HEK293 (cell line): ENCODE measurements around the gene SLC19A1.

Source experiments
- CTCF ChIA-PET: fragments of 350-600 bp; formaldehyde crosslinking; extraction: SDS; loops from one replicate; lab custom pipeline; 2021; ENCODE audit warnings: antibody characterized with exemption; lab: Yijun Ruan, JAX
- POLR2A ChIA-PET: fragments of 300-600 bp; formaldehyde crosslinking; extraction: SDS; loops from one replicate; lab custom pipeline; 2020; ENCODE audit warnings: antibody characterized with exemption, inconsistent platforms; lab: Yijun Ruan, JAX
- H3K27ac ChIP-seq: fragments of 200-500 bp; sonication (Bioruptor generic); 2 replicates; pipeline ENCODE4 v1.5.1; 2014; ENCODE audit warnings: low read depth, low read length, control low read depth, inconsistent platforms; ENCODE audit errors: extremely low read depth
- H3K36me3 ChIP-seq, 2 experiments: fragments of 200-500 bp in 1 of 2; sonication (Bioruptor generic) in 1 of 2; 1 replicate in 1 of 2; 2 replicates in 1 of 2; pipeline ENCODE4 v1.5.1; 2014 to 2017; ENCODE audit warnings: inconsistent platforms in 2 of 2, low read length in 2 of 2; ENCODE audit not compliant: control insufficient read depth in 2 of 2, insufficient read depth in 1 of 2
- H3K4me1 ChIP-seq: fragments of 200-500 bp; sonication (Bioruptor generic); 2 replicates; pipeline ENCODE4 v1.5.1; 2014; ENCODE audit warnings: mild to moderate bottlenecking, low read length, inconsistent platforms; ENCODE audit not compliant: control insufficient read depth, insufficient read depth
- H3K4me3 ChIP-seq: 2 replicates; pipeline ENCODE4 v1.5.1; 2011; ENCODE audit warnings: low read depth, mild to moderate bottlenecking, control low read depth, low read length, moderate library complexity
- H3K9me3 ChIP-seq: fragments of 200-500 bp; sonication (Bioruptor generic); 2 replicates; pipeline ENCODE4 v1.5.1; 2014; ENCODE audit warnings: low read depth, low read length, inconsistent platforms; ENCODE audit not compliant: control insufficient read depth, insufficient read depth
- FEZF1 ChIP-seq: fragments of 450-650 bp; formaldehyde crosslinking; IDR thresholded peaks from 2 replicates; pipeline ENCODE4 v1.5.1; 2016; ENCODE audit warnings: missing biosample characterization, missing genetic modification characterization
- SETDB1 ChIP-seq: IDR thresholded peaks from one replicate; pipeline ENCODE4 v1.6.1; 2017; ENCODE audit warnings: mild to moderate bottlenecking, low read length, moderate library complexity, mixed read lengths; ENCODE audit not compliant: insufficient read length
- ZBTB7A ChIP-seq: fragments of 450-650 bp; formaldehyde crosslinking; IDR thresholded peaks from 2 replicates; pipeline ENCODE4 v1.5.1; 2016; ENCODE audit warnings: low read depth, missing biosample characterization, missing genetic modification characterization
- ZFP3 ChIP-seq: fragments of 450-650 bp; formaldehyde crosslinking; IDR thresholded peaks from 2 replicates; pipeline ENCODE4 v1.5.1; 2016; ENCODE audit warnings: low read depth, missing biosample characterization, missing genetic modification characterization
- ZFP69B ChIP-seq: fragments of 450-650 bp; formaldehyde crosslinking; IDR thresholded peaks from 2 replicates; pipeline ENCODE4 v1.5.1; 2016; ENCODE audit warnings: missing biosample characterization, missing genetic modification characterization
- ZNF324 ChIP-seq: fragments of 450-650 bp; formaldehyde crosslinking; IDR thresholded peaks from 2 replicates; pipeline ENCODE4 v1.5.1; 2016; ENCODE audit warnings: missing biosample characterization, missing genetic modification characterization
- ZNF341 ChIP-seq: fragments of 450-650 bp; formaldehyde crosslinking; IDR thresholded peaks from 2 replicates; pipeline ENCODE4; 2016; ENCODE audit warnings: low read depth, missing biosample characterization, missing genetic modification characterization
- ZNF354C ChIP-seq: fragments of 450-650 bp; formaldehyde crosslinking; IDR thresholded peaks from 2 replicates; pipeline ENCODE4 v1.5.1; 2016; ENCODE audit warnings: missing biosample characterization, missing genetic modification characterization, low read depth, borderline replicate concordance
- ZNF423 ChIP-seq: fragments of 450-650 bp; formaldehyde crosslinking; IDR thresholded peaks from 2 replicates; pipeline ENCODE4 v1.5.1; 2016; ENCODE audit warnings: missing biosample characterization, missing genetic modification characterization
- ZNF473 ChIP-seq: fragments of 450-650 bp; formaldehyde crosslinking; IDR thresholded peaks from 2 replicates; pipeline ENCODE4 v1.5.1; 2017; ENCODE audit warnings: missing biosample characterization, missing genetic modification characterization
- ZNF571 ChIP-seq: fragments of 450-650 bp; formaldehyde crosslinking; IDR thresholded peaks from 2 replicates; pipeline ENCODE4 v1.5.0; 2017; ENCODE audit warnings: missing biosample characterization, missing genetic modification characterization
- ZNF654 ChIP-seq: fragments of 450-650 bp; formaldehyde crosslinking; IDR thresholded peaks from 2 replicates; pipeline ENCODE4 v1.5.1; 2016; ENCODE audit warnings: low read depth, missing biosample characterization, missing genetic modification characterization
- ZNF658 ChIP-seq: fragments of 450-650 bp; formaldehyde crosslinking; IDR thresholded peaks from 2 replicates; pipeline ENCODE4; 2016; ENCODE audit warnings: missing biosample characterization, missing genetic modification characterization
- ZNF664 ChIP-seq: fragments of 450-650 bp; formaldehyde crosslinking; IDR thresholded peaks from 2 replicates; pipeline ENCODE4 v1.5.1; 2016; ENCODE audit warnings: missing biosample characterization, missing genetic modification characterization
- TF ChIP-seq, protein P1 (sequence below): fragments of 450-650 bp; formaldehyde crosslinking; IDR thresholded peaks from 2 replicates; pipeline ENCODE4 v1.5.1; 2016; ENCODE audit warnings: missing biosample characterization, missing genetic modification characterization, borderline replicate concordance
- TF ChIP-seq, protein P2 (sequence below): fragments of 450-650 bp; formaldehyde crosslinking; IDR thresholded peaks from 2 replicates; pipeline ENCODE4 v1.5.1; 2016; ENCODE audit warnings: missing biosample characterization, missing genetic modification characterization
- TF ChIP-seq, protein P3 (sequence below): fragments of 450-650 bp; formaldehyde crosslinking; IDR thresholded peaks from 2 replicates; pipeline ENCODE4 v1.5.1; 2016; ENCODE audit warnings: missing biosample characterization, missing genetic modification characterization
- TF ChIP-seq, protein P4 (sequence below): fragments of 450-650 bp; formaldehyde crosslinking; IDR thresholded peaks from 2 replicates; pipeline ENCODE4 v1.5.1; 2016; ENCODE audit warnings: missing biosample characterization, missing genetic modification characterization
- TF ChIP-seq, protein P5 (sequence below): fragments of 450-650 bp; formaldehyde crosslinking; IDR thresholded peaks from 2 replicates; pipeline ENCODE4 v1.5.1; 2017; ENCODE audit warnings: missing biosample characterization, missing genetic modification characterization

The SLC19A1 gene

DNA sequence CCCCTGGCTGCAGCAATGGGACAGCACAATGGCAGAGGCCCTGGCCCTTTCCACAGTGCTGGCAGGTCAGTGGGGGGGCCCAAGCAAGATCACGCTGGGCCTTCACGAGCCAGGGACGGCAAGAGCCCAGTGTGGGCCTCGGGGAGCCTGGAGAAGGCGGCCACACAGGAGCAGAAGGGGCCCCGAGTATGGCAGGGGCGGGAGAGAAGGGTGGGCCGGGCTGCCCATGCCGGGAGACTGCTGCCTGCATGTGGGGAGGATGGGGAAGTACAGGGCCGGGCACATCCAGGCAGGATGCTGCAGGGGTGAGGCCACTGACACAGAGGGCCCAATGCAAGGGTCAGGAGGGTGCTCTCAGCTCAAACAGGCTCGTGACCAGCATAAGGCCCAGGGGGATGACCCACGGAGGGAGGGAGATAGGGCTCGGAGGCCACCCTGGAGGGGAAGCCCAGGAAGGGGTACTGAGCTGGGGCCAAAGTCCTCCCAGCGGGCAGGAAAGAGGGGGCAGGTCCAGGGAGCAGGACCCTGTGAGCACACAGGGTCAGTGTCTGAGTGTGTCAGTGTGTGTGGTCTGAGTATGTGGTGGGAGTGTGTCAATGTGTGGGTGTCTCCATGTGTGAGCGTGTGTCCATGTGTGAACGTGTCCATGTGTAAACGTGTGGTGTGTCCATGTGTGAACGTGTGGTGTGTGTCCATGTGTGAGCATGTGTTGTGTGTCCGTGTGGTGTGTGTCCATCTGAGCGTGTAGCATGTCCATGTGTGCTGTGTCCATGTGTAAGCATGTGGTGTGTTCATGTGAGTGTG, 13.1 kb downstream of the SLC19A1 start (continued):
- TF ChIP-seq, protein P1, sequence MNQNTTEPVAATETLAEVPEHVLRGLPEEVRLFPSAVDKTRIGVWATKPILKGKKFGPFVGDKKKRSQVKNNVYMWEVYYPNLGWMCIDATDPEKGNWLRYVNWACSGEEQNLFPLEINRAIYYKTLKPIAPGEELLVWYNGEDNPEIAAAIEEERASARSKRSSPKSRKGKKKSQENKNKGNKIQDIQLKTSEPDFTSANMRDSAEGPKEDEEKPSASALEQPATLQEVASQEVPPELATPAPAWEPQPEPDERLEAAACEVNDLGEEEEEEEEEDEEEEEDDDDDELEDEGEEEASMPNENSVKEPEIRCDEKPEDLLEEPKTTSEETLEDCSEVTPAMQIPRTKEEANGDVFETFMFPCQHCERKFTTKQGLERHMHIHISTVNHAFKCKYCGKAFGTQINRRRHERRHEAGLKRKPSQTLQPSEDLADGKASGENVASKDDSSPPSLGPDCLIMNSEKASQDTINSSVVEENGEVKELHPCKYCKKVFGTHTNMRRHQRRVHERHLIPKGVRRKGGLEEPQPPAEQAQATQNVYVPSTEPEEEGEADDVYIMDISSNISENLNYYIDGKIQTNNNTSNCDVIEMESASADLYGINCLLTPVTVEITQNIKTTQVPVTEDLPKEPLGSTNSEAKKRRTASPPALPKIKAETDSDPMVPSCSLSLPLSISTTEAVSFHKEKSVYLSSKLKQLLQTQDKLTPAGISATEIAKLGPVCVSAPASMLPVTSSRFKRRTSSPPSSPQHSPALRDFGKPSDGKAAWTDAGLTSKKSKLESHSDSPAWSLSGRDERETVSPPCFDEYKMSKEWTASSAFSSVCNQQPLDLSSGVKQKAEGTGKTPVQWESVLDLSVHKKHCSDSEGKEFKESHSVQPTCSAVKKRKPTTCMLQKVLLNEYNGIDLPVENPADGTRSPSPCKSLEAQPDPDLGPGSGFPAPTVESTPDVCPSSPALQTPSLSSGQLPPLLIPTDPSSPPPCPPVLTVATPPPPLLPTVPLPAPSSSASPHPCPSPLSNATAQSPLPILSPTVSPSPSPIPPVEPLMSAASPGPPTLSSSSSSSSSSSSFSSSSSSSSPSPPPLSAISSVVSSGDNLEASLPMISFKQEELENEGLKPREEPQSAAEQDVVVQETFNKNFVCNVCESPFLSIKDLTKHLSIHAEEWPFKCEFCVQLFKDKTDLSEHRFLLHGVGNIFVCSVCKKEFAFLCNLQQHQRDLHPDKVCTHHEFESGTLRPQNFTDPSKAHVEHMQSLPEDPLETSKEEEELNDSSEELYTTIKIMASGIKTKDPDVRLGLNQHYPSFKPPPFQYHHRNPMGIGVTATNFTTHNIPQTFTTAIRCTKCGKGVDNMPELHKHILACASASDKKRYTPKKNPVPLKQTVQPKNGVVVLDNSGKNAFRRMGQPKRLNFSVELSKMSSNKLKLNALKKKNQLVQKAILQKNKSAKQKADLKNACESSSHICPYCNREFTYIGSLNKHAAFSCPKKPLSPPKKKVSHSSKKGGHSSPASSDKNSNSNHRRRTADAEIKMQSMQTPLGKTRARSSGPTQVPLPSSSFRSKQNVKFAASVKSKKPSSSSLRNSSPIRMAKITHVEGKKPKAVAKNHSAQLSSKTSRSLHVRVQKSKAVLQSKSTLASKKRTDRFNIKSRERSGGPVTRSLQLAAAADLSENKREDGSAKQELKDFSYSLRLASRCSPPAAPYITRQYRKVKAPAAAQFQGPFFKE, result no peak
- TF ChIP-seq ZNF473, result no peak; the same call in 1 of the 2 replicates
- TF ChIP-seq, protein P2, sequence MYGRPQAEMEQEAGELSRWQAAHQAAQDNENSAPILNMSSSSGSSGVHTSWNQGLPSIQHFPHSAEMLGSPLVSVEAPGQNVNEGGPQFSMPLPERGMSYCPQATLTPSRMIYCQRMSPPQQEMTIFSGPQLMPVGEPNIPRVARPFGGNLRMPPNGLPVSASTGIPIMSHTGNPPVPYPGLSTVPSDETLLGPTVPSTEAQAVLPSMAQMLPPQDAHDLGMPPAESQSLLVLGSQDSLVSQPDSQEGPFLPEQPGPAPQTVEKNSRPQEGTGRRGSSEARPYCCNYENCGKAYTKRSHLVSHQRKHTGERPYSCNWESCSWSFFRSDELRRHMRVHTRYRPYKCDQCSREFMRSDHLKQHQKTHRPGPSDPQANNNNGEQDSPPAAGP (tag by site-specific recombination), result no peak
- TF ChIP-seq, protein P3, sequence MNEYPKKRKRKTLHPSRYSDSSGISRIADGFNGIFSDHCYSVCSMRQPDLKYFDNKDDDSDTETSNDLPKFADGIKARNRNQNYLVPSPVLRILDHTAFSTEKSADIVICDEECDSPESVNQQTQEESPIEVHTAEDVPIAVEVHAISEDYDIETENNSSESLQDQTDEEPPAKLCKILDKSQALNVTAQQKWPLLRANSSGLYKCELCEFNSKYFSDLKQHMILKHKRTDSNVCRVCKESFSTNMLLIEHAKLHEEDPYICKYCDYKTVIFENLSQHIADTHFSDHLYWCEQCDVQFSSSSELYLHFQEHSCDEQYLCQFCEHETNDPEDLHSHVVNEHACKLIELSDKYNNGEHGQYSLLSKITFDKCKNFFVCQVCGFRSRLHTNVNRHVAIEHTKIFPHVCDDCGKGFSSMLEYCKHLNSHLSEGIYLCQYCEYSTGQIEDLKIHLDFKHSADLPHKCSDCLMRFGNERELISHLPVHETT (tag by site-specific recombination), result no peak
- TF ChIP-seq ZNF341 (tag by site-specific recombination), result no peak
- TF ChIP-seq, protein P4, sequence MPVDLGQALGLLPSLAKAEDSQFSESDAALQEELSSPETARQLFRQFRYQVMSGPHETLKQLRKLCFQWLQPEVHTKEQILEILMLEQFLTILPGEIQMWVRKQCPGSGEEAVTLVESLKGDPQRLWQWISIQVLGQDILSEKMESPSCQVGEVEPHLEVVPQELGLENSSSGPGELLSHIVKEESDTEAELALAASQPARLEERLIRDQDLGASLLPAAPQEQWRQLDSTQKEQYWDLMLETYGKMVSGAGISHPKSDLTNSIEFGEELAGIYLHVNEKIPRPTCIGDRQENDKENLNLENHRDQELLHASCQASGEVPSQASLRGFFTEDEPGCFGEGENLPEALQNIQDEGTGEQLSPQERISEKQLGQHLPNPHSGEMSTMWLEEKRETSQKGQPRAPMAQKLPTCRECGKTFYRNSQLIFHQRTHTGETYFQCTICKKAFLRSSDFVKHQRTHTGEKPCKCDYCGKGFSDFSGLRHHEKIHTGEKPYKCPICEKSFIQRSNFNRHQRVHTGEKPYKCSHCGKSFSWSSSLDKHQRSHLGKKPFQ (tag by site-specific recombination), result peak; percentile 91
- TF ChIP-seq ZBTB7A (tag by site-specific recombination), result no peak

DNA sequence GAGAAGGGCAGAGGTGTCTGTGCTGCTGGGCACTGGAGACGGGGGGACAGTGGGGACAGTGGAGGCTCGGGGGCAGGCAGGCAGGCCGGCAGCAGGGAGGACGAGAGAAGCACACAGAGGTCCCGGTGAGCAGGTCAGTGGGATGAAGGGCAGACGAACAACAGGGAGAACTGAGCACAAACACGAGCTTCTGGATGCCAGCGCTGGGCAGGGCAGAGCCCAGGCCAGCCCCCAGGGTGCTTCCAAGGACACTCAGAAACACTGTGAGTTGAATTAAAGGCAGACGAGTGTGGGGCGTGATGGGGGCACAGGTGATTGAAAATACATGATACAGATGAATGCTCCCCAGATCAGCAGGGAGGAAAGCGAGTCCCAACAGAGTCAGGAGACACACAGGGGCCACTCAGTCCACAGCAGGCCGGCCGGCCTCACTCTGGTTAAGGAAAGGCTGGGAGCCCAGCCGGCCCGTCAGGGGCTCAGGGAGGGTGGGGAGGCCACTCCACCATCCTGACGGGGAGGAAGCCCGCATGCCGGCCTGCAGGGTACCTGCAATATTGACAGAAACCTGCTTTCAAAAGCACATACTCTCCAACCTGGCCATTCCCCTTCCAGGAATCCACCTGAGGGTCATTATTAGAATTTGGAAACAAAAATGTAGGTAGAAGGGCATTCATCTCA, 14.1 kb downstream of the SLC19A1 start:
- peak overlapping the region; percentile 16; the same call in 1 of the 2 replicates for H3K27ac ChIP-seq
- peaks cover 17 to 77% of the 10 kb centered on the region in 2 experiments; a peak in 2 of 3 replicates for H3K36me3 ChIP-seq
- no peaks in the 10 kb centered on the region for H3K4me1 ChIP-seq
- POLR2A ChIA-PET, result no interaction called here
- CTCF ChIA-PET, result no interaction called here
- H3K9me3 ChIP-seq, result no peaks in the 10 kb centered on the region
- no peak overlapping the region for H3K4me3 ChIP-seq
- TF ChIP-seq ZFP3 (tag by site-specific recombination), result no peak
- no peak for TF ChIP-seq ZNF664 (tag by site-specific recombination)
- TF ChIP-seq ZNF354C, result no peak
- no peak for TF ChIP-seq ZNF571 (tag by site-specific recombination)
- TF ChIP-seq ZNF423 (tag by site-specific recombination), result no peak
- no peak for TF ChIP-seq ZNF658 (tag by site-specific recombination)
- no peak for TF ChIP-seq ZNF324 (tag by site-specific recombination)
- TF ChIP-seq, protein P5, sequence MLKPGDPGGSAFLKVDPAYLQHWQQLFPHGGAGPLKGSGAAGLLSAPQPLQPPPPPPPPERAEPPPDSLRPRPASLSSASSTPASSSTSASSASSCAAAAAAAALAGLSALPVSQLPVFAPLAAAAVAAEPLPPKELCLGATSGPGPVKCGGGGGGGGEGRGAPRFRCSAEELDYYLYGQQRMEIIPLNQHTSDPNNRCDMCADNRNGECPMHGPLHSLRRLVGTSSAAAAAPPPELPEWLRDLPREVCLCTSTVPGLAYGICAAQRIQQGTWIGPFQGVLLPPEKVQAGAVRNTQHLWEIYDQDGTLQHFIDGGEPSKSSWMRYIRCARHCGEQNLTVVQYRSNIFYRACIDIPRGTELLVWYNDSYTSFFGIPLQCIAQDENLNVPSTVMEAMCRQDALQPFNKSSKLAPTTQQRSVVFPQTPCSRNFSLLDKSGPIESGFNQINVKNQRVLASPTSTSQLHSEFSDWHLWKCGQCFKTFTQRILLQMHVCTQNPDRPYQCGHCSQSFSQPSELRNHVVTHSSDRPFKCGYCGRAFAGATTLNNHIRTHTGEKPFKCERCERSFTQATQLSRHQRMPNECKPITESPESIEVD (tag by site-specific recombination), result no peak
- TF ChIP-seq ZNF654 (tag by site-specific recombination), result no peak
- TF ChIP-seq ZFP69B, result no peak
- no peak for TF ChIP-seq SETDB1
- no peak for TF ChIP-seq FEZF1 (tag by site-specific recombination)
